Tibial nerve (tissue), 4 donors: ENCODE results near the gene ZNF124.

ENCODE experiments used
- EP300 ChIP-seq, 2 donors: sonication (generic); formaldehyde crosslinking; IDR thresholded peaks; one replicate each; pipeline ENCODE4 v1.6.1; 2017; ENCODE audit warnings: antibody characterized with exemption in 2 of 2, mild to moderate bottlenecking in 1 of 2
- POLR2A ChIP-seq, 2 donors: fragments of 450-650 bp; IDR thresholded peaks; one replicate each; pipeline ENCODE4 v1.6.1; 2017; ENCODE audit warnings: antibody characterized with exemption in 2 of 2, mild to moderate bottlenecking in 2 of 2, moderate library complexity in 2 of 2
- TF ChIP-seq, protein P1 (sequence below), 5 experiments: fragments of 200-600 bp in 3 of 5; fragments of 450-650 bp in 2 of 5; sonication (generic) in 3 of 5; IDR thresholded peaks; one replicate each; pipeline ENCODE4 v1.5.1; 2016 to 2019; ENCODE audit warnings: antibody characterized with exemption in 5 of 5, mild to moderate bottlenecking in 3 of 5, moderate library complexity in 2 of 5

DNA sequence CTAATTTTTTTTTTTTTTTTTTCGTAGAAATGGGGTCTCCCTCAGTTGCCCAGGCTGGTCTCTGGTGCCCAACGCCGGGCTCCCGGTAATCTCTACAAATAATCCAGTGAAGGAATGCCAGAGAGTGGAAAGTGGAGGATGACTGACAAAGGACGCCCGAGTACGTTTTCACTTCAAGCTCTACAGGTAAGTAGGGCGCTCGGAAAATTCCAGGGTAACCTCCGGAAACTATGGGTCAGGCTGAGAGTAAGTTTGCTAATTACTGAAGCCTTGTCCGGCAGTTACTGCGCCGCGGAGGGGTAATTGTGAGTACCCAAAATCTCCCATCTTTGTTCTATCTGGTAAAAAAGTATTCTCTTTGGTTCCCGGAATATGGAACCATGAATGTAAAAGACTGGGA, 65.9 kb downstream of the ZNF124 start:
- no peak for TF ChIP-seq EP300 (IDR thresholded peaks at IDR 0.05)
- TF ChIP-seq POLR2A (IDR thresholded peaks at IDR 0.05), result no peak
- TF ChIP-seq, protein P1, sequence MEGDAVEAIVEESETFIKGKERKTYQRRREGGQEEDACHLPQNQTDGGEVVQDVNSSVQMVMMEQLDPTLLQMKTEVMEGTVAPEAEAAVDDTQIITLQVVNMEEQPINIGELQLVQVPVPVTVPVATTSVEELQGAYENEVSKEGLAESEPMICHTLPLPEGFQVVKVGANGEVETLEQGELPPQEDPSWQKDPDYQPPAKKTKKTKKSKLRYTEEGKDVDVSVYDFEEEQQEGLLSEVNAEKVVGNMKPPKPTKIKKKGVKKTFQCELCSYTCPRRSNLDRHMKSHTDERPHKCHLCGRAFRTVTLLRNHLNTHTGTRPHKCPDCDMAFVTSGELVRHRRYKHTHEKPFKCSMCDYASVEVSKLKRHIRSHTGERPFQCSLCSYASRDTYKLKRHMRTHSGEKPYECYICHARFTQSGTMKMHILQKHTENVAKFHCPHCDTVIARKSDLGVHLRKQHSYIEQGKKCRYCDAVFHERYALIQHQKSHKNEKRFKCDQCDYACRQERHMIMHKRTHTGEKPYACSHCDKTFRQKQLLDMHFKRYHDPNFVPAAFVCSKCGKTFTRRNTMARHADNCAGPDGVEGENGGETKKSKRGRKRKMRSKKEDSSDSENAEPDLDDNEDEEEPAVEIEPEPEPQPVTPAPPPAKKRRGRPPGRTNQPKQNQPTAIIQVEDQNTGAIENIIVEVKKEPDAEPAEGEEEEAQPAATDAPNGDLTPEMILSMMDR (IDR thresholded peaks at IDR 0.05), result no peak
